HG02678 (cell line): ENCODE results near the gene CAPNS1.
"Not testable (repeated sequence)": the region's sequence is repeated elsewhere in the genome, so short reads cannot be mapped to it uniquely, and the experiment has no call there.

Source experiments
- ATAC-seq: cut with Tn5 transposase; IDR thresholded peaks from one replicate; pipeline ENCODE4 v1.9.1; 2021; ENCODE audit warnings: mild to moderate bottlenecking, moderate library complexity; ENCODE audit not compliant: unreplicated experiment

The CAPNS1 gene

GRCh38 chr19:36113894-36114720 lies 25.8 kb upstream of the CAPNS1 start:
- no peak for ATAC-seq

DNA sequence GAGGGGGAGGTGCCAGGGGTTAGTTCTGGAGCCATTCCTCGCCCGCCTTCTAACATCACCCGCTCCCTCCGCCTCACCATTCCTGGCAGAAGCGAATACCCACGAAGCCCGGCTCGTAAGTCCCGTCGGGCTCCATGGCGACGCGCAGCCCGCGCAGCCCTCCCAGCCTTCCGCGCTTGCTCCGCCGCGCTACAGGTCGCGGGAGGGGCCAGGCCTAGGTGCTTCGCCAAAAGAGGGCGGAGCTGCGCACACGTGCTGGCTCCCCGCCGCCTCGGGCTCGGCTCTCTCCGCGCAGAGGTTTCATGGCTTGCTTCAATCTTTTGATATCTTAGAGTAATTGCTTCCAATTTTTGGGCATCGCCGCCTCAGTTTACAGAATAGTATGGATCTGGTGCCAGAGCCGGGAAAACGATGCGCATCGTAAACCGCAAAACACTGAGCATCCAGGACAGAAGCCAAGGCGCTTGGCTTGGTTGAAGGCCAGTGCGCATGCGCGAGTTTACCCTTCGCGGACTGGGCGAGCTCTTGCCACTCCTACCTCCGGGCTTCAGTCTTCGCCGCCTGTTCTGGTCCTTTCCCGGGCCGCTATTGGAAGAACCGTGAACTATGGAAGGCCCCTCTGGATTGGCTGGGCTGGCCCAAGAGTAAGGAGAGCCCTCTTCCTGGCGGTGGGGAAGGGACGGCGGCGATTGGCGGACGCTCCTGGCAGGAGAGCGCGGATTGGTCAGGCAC lies 25.0 kb upstream of the CAPNS1 start, which contains the start of gene POLR2I:
Gene POLR2I (minus strand): TSS at position 155 of the 732 bp plus-strand sequence. CDS start 19 bp downstream, at position 136.
- ATAC-seq, result peak; percentile 84

DNA sequence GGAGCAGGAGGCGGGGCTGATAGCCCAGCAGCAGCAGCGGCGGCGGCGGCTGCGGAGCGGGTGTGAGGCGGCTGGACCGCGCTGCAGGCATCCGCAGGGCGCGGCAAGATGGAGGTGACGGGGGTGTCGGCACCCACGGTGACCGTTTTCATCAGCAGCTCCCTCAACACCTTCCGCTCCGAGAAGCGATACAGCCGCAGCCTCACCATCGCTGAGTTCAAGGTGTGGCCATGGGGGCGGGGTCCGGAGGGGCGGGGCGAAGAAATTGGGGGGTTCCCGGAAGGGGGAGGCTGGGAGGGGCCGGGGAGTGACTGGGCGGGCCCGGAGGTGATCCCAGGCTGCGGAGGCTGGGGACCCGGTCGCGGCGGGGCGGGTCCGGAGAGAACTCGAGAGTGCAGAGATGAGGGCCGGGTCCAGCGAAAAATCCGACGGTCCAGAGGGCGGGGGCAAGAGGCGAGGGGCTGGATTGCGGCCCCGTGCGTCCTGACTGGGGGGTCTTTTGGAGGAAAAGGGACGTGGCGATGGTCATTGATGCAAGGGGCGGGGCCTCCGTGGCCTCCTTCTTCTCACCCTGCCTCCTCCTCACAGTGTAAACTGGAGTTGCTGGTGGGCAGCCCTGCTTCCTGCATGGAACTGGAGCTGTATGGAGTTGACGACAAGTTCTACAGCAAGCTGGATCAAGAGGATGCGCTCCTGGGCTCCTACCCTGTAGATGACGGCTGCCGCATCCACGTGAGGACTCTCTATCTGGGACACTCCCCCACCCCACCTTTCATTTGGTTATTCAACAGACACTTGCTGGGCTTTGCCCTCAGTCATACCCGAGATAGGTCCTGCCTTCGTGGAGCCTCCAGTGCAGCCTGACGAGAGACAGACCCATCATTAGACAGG lies 24.2 kb upstream of the CAPNS1 start, which contains the start of gene TBCB:
Gene TBCB (plus strand): TSS at position 16 of the 891 bp plus-strand sequence. CDS start 93 bp downstream, at position 109.
- ATAC-seq, result peak; percentile 34

GRCh38 chr19:36116344-36116637 lies 23.6 kb upstream of the CAPNS1 start:
- ATAC-seq, result no peak

GRCh38 chr19:36120092-36120983 lies 19.5 kb upstream of the CAPNS1 start:
- no peak for ATAC-seq

DNA sequence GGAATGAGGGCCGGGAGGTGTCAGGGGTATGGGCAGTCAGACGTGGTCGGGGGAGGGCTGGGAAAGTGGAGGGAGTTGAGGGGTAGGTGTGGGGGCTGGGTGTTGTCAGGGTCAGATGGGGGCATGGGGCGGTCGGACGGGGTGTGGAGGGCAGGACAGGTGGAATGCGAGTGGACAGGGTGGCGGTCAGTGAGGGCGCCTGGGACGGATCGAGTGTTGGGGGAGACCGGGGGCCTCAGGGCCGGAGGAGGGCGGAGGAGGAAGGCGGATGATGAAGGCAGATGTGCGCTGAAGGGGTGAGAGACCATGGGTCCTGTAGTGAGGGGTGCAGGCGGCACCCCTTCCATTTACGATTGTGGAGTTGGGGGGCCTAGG lies 18.9 kb upstream of the CAPNS1 start:
- ATAC-seq, result no peak

GRCh38 chr19:36121486-36122124 lies 18.3 kb upstream of the CAPNS1 start:
- ATAC-seq, result no peak

- ATAC-seq, result no peak
These were observed 14.3 kb upstream of the CAPNS1 start for GRCh38 chr19:36125557-36125956.

GRCh38 chr19:36128392-36128736 lies 11.5 kb upstream of the CAPNS1 start:
- ATAC-seq, result no peak

DNA sequence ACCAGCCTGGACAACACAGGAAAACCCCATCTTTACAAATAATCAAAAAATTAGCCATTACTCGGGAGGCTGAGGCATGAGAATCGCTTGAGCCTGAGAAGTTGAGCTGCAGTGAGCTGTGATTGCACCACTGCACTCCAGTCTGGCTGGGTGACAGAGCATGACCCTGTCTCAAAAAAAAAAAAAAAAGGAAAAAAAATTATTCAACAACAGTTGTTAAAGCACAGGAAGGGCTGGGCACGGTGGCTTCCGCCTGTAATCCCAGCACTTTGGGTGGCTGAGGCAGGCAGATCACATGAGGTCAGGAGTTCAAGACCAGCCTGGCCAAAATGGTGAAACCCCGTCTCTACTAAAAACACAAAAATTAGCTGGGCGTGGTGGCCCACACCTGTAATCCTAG lies 8.6 kb upstream of the CAPNS1 start:
- not testable (repeated sequence) for ATAC-seq

- not testable (repeated sequence) for ATAC-seq
These were observed 5.0 kb upstream of the CAPNS1 start for GRCh38 chr19:36134867-36135266.

- ATAC-seq, result no peak
These were observed 2.7 kb upstream of the CAPNS1 start for GRCh38 chr19:36136964-36137686.

DNA sequence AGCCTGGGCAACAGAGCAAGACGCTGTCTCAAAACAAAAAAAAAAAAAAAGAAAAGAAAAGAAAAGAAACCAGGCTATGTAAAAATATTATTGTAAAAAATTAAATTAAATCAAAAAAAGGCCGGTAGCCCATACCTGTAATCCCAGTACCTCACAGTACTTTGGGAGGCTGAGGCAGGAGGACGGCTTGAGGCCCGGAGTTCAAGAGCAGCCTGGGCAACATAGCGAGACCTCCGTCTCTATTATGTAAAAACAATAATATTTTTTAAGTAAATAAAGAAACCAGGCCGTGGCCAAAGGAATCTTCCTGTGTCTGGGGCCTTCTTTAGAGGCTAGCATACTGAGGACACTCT lies 770 bp upstream of the CAPNS1 start:
- no peak for ATAC-seq

DNA sequence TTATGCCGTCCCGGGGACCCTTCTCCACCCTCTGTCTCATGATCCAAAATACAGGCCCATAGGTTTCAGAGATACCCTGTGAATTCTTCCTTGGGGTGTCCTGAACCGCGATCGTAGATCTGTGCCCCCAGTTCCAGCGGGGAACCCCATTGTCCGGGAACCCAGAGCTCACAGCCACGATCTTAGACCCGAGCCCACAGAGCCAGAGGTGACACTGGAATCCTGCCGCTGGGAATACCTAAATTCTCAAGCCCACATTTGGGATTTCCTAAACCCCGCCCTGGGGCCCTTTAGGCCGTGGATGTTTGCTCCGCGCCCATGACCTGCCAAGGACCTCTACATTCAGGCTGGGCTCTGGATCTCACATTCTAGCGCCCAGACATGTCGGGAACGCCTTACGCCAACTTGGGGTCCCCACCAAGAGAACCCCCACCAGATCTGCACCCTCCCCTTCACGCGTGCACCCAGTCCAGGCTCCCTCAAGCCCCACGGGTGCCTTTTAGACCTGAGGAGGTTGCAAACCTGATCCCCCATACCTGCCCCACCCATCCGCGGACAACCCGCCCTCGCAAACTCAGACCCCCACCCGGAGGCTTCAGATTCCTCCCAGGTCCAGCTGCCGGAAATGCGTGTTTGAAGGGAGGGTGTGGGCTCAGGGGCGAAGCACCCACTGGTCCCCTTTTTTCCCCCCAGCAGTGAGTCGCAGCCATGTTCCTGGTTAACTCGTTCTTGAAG lies 605 bp downstream of the CAPNS1 start:
- ATAC-seq, result no peak

GRCh38 chr19:36141039-36141927 lies 1.4 kb downstream of the CAPNS1 start:
- ATAC-seq, result peak; percentile 51

- no peak for ATAC-seq
These were observed 2.2 kb downstream of the CAPNS1 start for GRCh38 chr19:36142046-36142445.

- ATAC-seq, result no peak
These were observed 2.6 kb downstream of the CAPNS1 start for GRCh38 chr19:36142496-36142895.

- no peak for ATAC-seq
These were observed 4.8 kb downstream of the CAPNS1 start for GRCh38 chr19:36144624-36145023.
